D721Med (cell line): Measurements from ENCODE around the gene CD86.

Source experiments
- DNase-seq: peaks from one replicate; pipeline ENCODE4 v3.0.0; 2011; ENCODE audit warnings: low spot score; ENCODE audit not compliant: insufficient read length
- FAIRE-seq: peaks from 2 replicates; lab custom pipeline; 2011; peaks lifted over from hg19 to GRCh38; lab: Jason Lieb, UNC
- CTCF ChIP-seq: IDR thresholded peaks from 2 replicates; pipeline ENCODE4 v1.5.1; 2012; ENCODE audit warnings: mild to moderate bottlenecking, control low read depth; ENCODE audit not compliant: insufficient read depth; ENCODE audit errors: missing control alignments

Gene CD86, protein sequence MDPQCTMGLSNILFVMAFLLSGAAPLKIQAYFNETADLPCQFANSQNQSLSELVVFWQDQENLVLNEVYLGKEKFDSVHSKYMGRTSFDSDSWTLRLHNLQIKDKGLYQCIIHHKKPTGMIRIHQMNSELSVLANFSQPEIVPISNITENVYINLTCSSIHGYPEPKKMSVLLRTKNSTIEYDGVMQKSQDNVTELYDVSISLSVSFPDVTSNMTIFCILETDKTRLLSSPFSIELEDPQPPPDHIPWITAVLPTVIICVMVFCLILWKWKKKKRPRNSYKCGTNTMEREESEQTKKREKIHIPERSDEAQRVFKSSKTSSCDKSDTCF

DNA sequence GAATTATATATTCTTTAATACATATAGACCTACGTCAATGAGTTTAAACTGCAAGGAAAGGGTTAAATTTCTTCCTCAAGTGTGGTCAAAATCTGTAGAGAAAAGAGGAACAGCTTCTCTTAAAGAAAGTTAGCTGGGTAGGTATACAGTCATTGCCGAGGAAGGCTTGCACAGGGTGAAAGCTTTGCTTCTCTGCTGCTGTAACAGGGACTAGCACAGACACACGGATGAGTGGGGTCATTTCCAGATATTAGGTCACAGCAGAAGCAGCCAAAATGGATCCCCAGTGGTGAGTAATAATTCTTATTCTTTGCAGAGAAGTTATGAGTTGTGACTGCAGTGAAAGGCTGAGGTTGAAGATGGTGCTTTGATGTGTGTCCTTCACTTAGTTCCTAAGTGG is at the start of gene CD86:
TSS of gene CD86 (plus strand) at position 148 of the 400 bp plus-strand sequence. CDS start at position 276, 128 bp downstream.
- no peak for FAIRE-seq
- TF ChIP-seq CTCF: no peak
- no peak for DNase-seq

GRCh38 chr3:122006267-122006666 is 48.9 kb upstream of the CD86 start:
- no peak for FAIRE-seq
- no peak for DNase-seq
- no peak for TF ChIP-seq CTCF

- no peak for DNase-seq
- no peak for FAIRE-seq
- no peak for TF ChIP-seq CTCF
These were observed 47.0 kb upstream of the CD86 start for GRCh38 chr3:122008166-122008565.

- no peak for TF ChIP-seq CTCF
- DNase-seq: no peak
- no peak for FAIRE-seq
These were observed 44.7 kb upstream of the CD86 start for GRCh38 chr3:122010506-122010905.

DNA sequence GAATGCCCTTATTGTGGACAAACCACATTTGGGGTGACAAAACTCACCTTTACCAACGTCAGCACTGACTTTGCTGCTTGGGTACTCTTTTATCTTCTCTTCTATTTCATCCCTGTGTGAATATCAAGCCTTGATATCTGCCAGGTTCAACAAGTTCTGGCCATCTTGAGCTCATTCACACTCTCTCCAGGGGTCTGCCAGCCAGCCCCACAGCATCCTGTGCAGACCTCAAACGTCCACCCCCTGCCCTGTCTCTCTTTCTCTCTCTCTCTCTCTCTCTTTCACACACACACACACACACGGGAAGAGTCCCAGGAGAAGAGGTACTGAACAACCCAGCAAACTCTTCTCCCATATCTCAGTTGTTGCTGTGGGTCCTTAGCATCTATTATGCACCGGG is 43.8 kb upstream of the CD86 start:
- DNase-seq (no peak), FAIRE-seq (no peak)
- no peak for TF ChIP-seq CTCF

DNA sequence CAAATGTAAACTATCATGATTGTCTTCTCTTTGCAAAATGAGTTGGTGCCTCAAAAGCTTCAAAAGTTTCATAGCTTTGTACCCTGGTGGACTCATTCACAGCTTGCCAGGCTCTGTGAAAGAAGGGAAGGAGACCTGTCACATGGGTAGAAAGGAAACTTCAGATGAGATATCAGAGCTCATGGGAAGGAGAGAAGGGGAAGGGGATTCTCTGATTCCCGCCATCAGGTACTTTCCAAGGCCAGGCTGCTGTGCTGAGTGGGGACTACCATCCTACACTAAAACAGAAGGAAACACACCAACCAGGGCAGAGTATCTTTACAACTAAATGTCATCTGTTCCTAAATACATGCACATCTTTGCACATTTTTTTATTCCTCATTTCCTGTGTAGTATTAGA is 42.3 kb upstream of the CD86 start:
- DNase-seq: no peak
- no peak for TF ChIP-seq CTCF
- FAIRE-seq: no peak

GRCh38 chr3:122013448-122013925 is 41.7 kb upstream of the CD86 start:
- DNase-seq (no peak), FAIRE-seq (no peak)
- no peak for TF ChIP-seq CTCF
